VCaP (cell line): ENCODE results near the gene DDX23.

Experiments
- H3K27ac ChIP-seq: fragments of 450-650 bp; 2 replicates; pipeline ENCODE4 v1.5.1; 2017
- CTCF ChIP-seq: fragments of 450-650 bp; conservative IDR thresholded peaks from 2 replicates; pipeline ENCODE4 v1.5.1; 2017; ENCODE audit warnings: mild to moderate bottlenecking, moderate library complexity

Gene DDX23

GRCh38 chr12:48822139-48822538 is 29.8 kb downstream of the DDX23 start:
- no peak overlapping the region for H3K27ac ChIP-seq
- TF ChIP-seq CTCF = no peak

GRCh38 chr12:48819986-48820725 is 31.8 kb downstream of the DDX23 start:
- TF ChIP-seq CTCF = no peak
- no peak overlapping the region for H3K27ac ChIP-seq

- no peak; the same call in 1 of the 2 replicates for TF ChIP-seq CTCF
- peak overlapping the region; percentile 79; the same call in 1 of the 2 replicates for H3K27ac ChIP-seq
Measured at GRCh38 chr12:48818831-48819590, 33.0 kb downstream of the DDX23 start.

GRCh38 chr12:48817873-48818830 is 33.8 kb downstream of the DDX23 start, which contains the start of gene CACNB3:
Gene CACNB3 (plus strand): TSS chr12:48818496. CDS start chr12:48818930, 434 bp downstream.
- no peak for TF ChIP-seq CTCF
- peak within 1 kb of the TSS; percentile 79; the same call in 1 of the 2 replicates for H3K27ac ChIP-seq

- peak overlapping the region; percentile 93 for H3K27ac ChIP-seq
- TF ChIP-seq CTCF = no peak
Measured at GRCh38 chr12:48816143-48816854, 35.7 kb downstream of the DDX23 start.

- peak overlapping the region; percentile 93 for H3K27ac ChIP-seq
- no peak for TF ChIP-seq CTCF
Measured at GRCh38 chr12:48815126-48816110, 36.5 kb downstream of the DDX23 start.
